ENCODE measurements around the gene ACTC1.

- TF ChIP-seq ZNF133 (tag by site-specific recombination; IDR thresholded peaks at IDR 0.05) (no peak), REST (tag by site-specific recombination; IDR thresholded peaks at IDR 0.05) (no peak), ZNF274 (IDR thresholded peaks at IDR 0.05; ENCODE audit: low read length) (no peak), ZNF274 (tag by site-specific recombination; IDR thresholded peaks at IDR 0.05; ENCODE audit: borderline replicate concordance) (no peak), CTCF (tag by site-specific recombination; IDR thresholded peaks at IDR 0.05) (no peak), WT1 (tag by site-specific recombination; IDR thresholded peaks at IDR 0.05) (no peak), ZBTB10 (tag by site-specific recombination; IDR thresholded peaks at IDR 0.05) (no peak), ZBTB20 (tag by site-specific recombination; IDR thresholded peaks at IDR 0.05) (no peak), ZNF157 (tag by site-specific recombination; IDR thresholded peaks at IDR 0.05) (no peak), PATZ1 (tag by site-specific recombination; IDR thresholded peaks at IDR 0.05) (no peak), ZNF580 (tag by site-specific recombination; IDR thresholded peaks at IDR 0.05) (no peak), ATF2 (tag by site-specific recombination; IDR thresholded peaks at IDR 0.05; ENCODE audit: low read depth) (no peak), ZNF16 (tag by site-specific recombination; IDR thresholded peaks at IDR 0.05; ENCODE audit: low read depth) (no peak)
Measured at GRCh38 chr15:34821831-34822230, 26.5 kb upstream of the ACTC1 start.

Data from HEK293 (cell line).